B cell (primary cell): ENCODE results near the gene GRID2.

ENCODE experiments used
- CTCF ChIP-seq: fragments of 200-600 bp; IDR thresholded peaks from one replicate; pipeline ENCODE4 v1.8.0; 2022; ENCODE audit warnings: antibody characterized with exemption, mild to moderate bottlenecking
- EZH2 ChIP-seq: IDR thresholded peaks from 2 replicates; pipeline ENCODE4 v1.6.1; 2012; ENCODE audit warnings: borderline replicate concordance, low read depth, mild to moderate bottlenecking, moderate library complexity, low read length; ENCODE audit not compliant: insufficient read depth, poor library complexity, severe bottlenecking

- no peak for TF ChIP-seq CTCF
- no peak for TF ChIP-seq EZH2
Observed at GRCh38 chr4:92257931-92258857, 45.6 kb upstream of the GRID2 start.
